Lung (tissue), 12 donors: ENCODE data around the gene IL1RAPL1. TPM values are rescaled to one million over a fixed set of nuclear protein-coding genes. Genes with fewer than 3 reads are reported as not detected.
A peak's percentile ranks its signal among the peaks of the same experiment; 100 is the strongest.
"Not testable (repeated sequence)": the region's sequence is repeated elsewhere in the genome, so short reads cannot be mapped to it uniquely, and the experiment has no call there.

Experiments used
- ATAC-seq: fragments of 200-7000 bp; cut with Tn5 transposase; one replicate; pipeline ENCODE4 v1.9.1; 2020; ENCODE audit warnings: moderate number of reproducible peaks; ENCODE audit not compliant: insufficient read depth, low FRiP score
- DNase-seq, 3 donors: peaks; one replicate each; pipeline ENCODE4 v3.0.0-alpha.2; 2013 to 2017
- H3K27ac ChIP-seq, 2 donors: one replicate each; pipeline ENCODE4 v1.5.1; 2013; ENCODE audit warnings: mild to moderate bottlenecking in 2 of 2, moderate library complexity in 2 of 2, control low read depth in 1 of 2, inconsistent platforms in 1 of 2, low read depth in 1 of 2, low read length in 1 of 2
- H3K27me3 ChIP-seq, 3 donors: one replicate each; pipeline ENCODE4 v1.5.1; 2013; ENCODE audit warnings: low read length in 2 of 3; ENCODE audit not compliant: control insufficient read depth in 3 of 3, insufficient read depth in 3 of 3
- H3K36me3 ChIP-seq, 4 donors: one replicate each; pipeline ENCODE4 v1.5.1; 2013; ENCODE audit warnings: low read length in 4 of 4, mild to moderate bottlenecking in 1 of 4, moderate library complexity in 1 of 4; ENCODE audit not compliant: control insufficient read depth in 4 of 4, insufficient read depth in 4 of 4
- H3K4me1 ChIP-seq, 5 donors: one replicate each; pipeline ENCODE4 v1.5.1; 2013; ENCODE audit warnings: low read length in 5 of 5, mild to moderate bottlenecking in 2 of 5, moderate library complexity in 1 of 5; ENCODE audit not compliant: control insufficient read depth in 5 of 5, insufficient read depth in 5 of 5
- H3K4me3 ChIP-seq: one replicate; pipeline ENCODE4 v1.5.1; 2013; ENCODE audit warnings: mild to moderate bottlenecking, control low read depth, moderate library complexity
- H3K9ac ChIP-seq, 2 donors: one replicate each; pipeline ENCODE4 v1.5.1; 2013; ENCODE audit warnings: low read length in 2 of 2, control low read depth in 1 of 2; ENCODE audit not compliant: insufficient read depth in 1 of 2
- H3K9me3 ChIP-seq, 4 donors: one replicate each; pipeline ENCODE4 v1.5.1; 2013; ENCODE audit warnings: low read length in 3 of 4, mild to moderate bottlenecking in 1 of 4, moderate library complexity in 1 of 4; ENCODE audit not compliant: control insufficient read depth in 4 of 4, insufficient read depth in 3 of 4
- CTCF ChIP-seq: IDR thresholded peaks from 2 replicates; pipeline ENCODE4 v1.5.1; 2012; ENCODE audit warnings: mild to moderate bottlenecking; ENCODE audit errors: control extremely low read depth, extremely low read depth
- WGBS, 2 donors: extraction: QIAGEN DNeasy Blood & Tissue Kit; methylation state at CpG; one replicate each; pipeline ENCODE4 v1.1.7; 2013; 5-methylcytosine and 5-hydroxymethylcytosine counted together
- polyA plus RNA-seq, 2 donors: library from polyadenylated mRNA; stranded (reverse); fragments of 200-250 nt; gene quantifications; one replicate each; pipeline ENCODE4 v1.2.1, GENCODE V29; 2013
- total RNA-seq, 2 donors: library from RNA; depleted of rRNA in 1 of 2; stranded (reverse); fragments of >200 nt in 1 of 2; gene quantifications; one replicate each; pipeline ENCODE4 v1.2.1, GENCODE V29; 2014 to 2021
- donor health status: control.
- donor health status: control.
- donor health status: Bipolar disorder and iron deficiency.
- donor health status: healthy.
- donor health status: DM: yes; HTN: yes; CAD: no.

The IL1RAPL1 gene
- total and polyA plus RNA-seq, 4 donors, result 2.2 TPM; not detected in 3

GRCh38 chrX:28773807-28774206, 186.6 kb downstream of the IL1RAPL1 start:
- H3K27ac ChIP-seq, result no peak overlapping the region
- no peaks in the 10 kb centered on the region for H3K4me1 ChIP-seq
- H3K9me3 ChIP-seq, result no peaks in the 10 kb centered on the region
- TF ChIP-seq CTCF, result no peak
- H3K9ac ChIP-seq, result no peak overlapping the region
- H3K4me3 ChIP-seq, result no peak overlapping the region
- H3K36me3 ChIP-seq, result no peaks in the 10 kb centered on the region
- DNase-seq, result no peak
- WGBS, 2 donors, result 72 to 90% methylated on average over 5 of the region's 5 CpGs
- H3K27me3 ChIP-seq, result no peaks in the 10 kb centered on the region
- no peak for ATAC-seq

- Histone ChIP-seq H3K27me3 (no peaks in the 10 kb centered on the region), H3K4me3 (no peak overlapping the region), H3K36me3 (no peaks in the 10 kb centered on the region), H3K9me3 (no peaks in the 10 kb centered on the region), H3K9ac (no peak overlapping the region), H3K4me1 (no peaks in the 10 kb centered on the region), H3K27ac (no peak overlapping the region)
- no peak for DNase-seq
- WGBS, 2 donors, result 79 to 93% methylated on average over 2 of the region's 2 CpGs
- no peak for TF ChIP-seq CTCF
- no peak for ATAC-seq
Measured at GRCh38 chrX:28787206-28787605, 200.0 kb downstream of the IL1RAPL1 start.

- not testable (repeated sequence) for H3K9me3 ChIP-seq, H3K4me1 ChIP-seq, ATAC-seq, H3K27me3 ChIP-seq, H3K9ac ChIP-seq, H3K27ac ChIP-seq, DNase-seq, H3K36me3 ChIP-seq, H3K4me3 ChIP-seq
- WGBS, 2 donors, result 88 to 90% methylated on average over 5 of the region's 5 CpGs
Measured at GRCh38 chrX:28800671-28801070, 213.4 kb downstream of the IL1RAPL1 start.

- no peak overlapping the region for H3K27ac ChIP-seq
- WGBS, 2 donors, result 75 to 79% methylated on average over 1 of the region's 1 CpG
- H3K4me3 ChIP-seq, result no peak overlapping the region
- ATAC-seq (no peak), DNase-seq (peak in 1 of 3 donors; percentile 18)
- H3K9ac ChIP-seq, result no peak overlapping the region
- no peaks in the 10 kb centered on the region for H3K4me1 ChIP-seq
- peaks cover 0 to 5% (median 0%) of the 10 kb centered on the region in 3 donors for H3K27me3 ChIP-seq
- peaks cover 0 to 2% (median 0%) of the 10 kb centered on the region in 4 donors for H3K9me3 ChIP-seq
- no peaks in the 10 kb centered on the region for H3K36me3 ChIP-seq
- no peak for TF ChIP-seq CTCF
Measured at GRCh38 chrX:28802625-28803024, 215.4 kb downstream of the IL1RAPL1 start.
